ENCODE data around the gene FOXK2.

FOXK2 gene

DNA sequence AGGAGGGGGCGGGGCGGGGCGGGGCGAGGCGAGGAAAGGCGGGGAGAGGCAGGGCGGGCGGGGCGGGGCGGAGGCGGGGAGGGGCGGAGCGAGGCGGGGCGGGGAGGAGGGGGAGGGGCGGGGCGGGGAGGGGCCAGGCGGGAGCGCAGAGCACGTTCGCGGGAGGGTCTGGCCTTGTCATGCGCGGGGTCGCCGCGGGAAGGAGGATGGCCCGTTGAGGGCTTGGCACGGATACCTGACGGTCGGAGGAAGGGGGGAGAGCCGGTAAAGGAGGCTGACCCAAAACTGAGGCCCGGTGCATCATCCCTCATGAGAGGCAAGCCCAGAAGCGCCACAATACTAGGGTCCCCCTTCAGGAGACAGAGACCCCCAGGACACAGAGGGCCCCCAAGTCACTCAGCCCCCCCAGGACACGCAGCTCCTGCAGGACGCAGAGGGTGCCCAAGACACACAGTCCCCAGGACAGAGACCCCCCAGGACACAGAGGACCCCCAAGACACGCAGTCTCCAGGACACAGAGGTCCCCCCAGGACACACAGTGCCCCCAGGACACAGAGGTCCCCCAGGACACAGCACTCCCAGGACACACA, 129.3 kb downstream of the FOXK2 start:
- H3K36me3 ChIP-seq (ENCODE audit: control insufficient read depth, insufficient read depth, low read length), result no peaks in the 10 kb centered on the region
- H3K27me3 ChIP-seq (ENCODE audit: control insufficient read depth, insufficient read depth, low read length), result no peaks in the 10 kb centered on the region
- H3K4me1 ChIP-seq (ENCODE audit: control insufficient read depth, insufficient read depth, low read length), result peaks cover 29% of the 10 kb centered on the region
- H3K9me3 ChIP-seq (ENCODE audit: control insufficient read depth, low read length), result no peaks in the 10 kb centered on the region
- H3K9ac ChIP-seq (ENCODE audit: low read length), result peak overlapping the region; percentile 66
- H3K4me3 ChIP-seq (ENCODE audit: low read length), result no peak overlapping the region

DNA sequence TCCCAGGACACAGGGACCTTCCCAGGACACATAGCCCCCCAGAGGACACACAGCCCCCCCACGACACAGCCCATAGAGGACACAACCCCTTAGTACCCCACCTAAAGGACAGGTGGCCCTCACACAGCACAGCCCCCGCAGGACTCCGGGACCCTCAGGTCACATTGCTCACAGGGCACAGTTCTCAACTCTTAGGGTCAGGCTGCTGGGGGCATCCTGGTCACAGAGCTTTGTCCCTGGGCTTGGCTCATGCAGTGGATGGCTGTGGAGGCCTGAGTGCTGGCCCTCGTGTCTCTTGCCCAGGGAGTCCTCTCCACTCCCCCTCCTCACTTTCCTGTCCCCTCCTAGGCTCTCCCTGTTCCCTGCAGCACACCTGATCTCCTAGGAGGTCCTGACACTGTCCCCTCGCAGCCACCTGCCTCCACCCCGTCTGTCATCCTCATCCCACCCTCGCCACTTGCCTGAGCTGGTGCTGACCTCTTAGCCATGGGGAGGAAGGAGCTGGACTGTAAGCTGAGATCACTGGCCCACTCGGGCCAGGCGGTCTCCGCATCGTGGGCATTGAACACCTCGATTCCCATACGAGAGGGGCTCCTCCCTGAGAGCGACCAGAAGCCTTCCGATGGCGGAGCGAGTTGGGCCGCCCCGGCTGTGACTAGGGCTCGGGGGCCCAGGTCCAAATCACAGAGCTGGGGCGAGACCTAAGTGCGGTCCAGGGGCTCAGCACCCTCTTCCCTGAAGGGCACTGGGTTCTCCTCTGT, 130.1 kb downstream of the FOXK2 start:
- Histone ChIP-seq H3K36me3 (ENCODE audit: control insufficient read depth, insufficient read depth, low read length) (no peaks in the 10 kb centered on the region), H3K4me3 (ENCODE audit: low read length) (no peak overlapping the region), H3K9ac (ENCODE audit: low read length) (peak overlapping the region; percentile 66), H3K27me3 (ENCODE audit: control insufficient read depth, insufficient read depth, low read length) (no peaks in the 10 kb centered on the region), H3K4me1 (ENCODE audit: control insufficient read depth, insufficient read depth, low read length) (peaks cover 37% of the 10 kb centered on the region), H3K9me3 (ENCODE audit: control insufficient read depth, low read length) (no peaks in the 10 kb centered on the region)

DNA sequence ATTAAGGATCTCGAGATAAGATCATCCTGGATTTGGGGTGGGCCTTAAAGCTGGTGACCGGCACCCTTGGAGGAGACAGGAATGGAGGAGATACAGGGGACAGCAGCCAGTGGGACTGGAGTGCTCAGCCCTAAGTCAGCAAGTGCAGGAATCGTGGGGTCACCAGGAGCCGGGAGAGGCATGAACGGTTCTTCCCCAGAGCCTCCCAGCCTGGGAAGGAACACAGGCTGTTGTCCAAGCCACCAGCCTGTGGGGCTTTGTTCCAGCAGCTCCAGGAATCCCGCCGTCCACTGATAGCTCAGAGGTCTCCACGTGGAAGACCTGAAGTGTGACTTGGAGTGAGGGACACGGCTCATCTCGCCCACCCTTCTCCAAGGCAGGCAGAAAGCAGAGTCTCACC, 131.2 kb downstream of the FOXK2 start:
- Histone ChIP-seq H3K4me3 (ENCODE audit: low read length) (no peak overlapping the region), H3K9me3 (ENCODE audit: control insufficient read depth, low read length) (no peaks in the 10 kb centered on the region), H3K4me1 (ENCODE audit: control insufficient read depth, insufficient read depth, low read length) (peaks cover 45% of the 10 kb centered on the region), H3K36me3 (ENCODE audit: control insufficient read depth, insufficient read depth, low read length) (no peaks in the 10 kb centered on the region), H3K27me3 (ENCODE audit: control insufficient read depth, insufficient read depth, low read length) (no peaks in the 10 kb centered on the region), H3K9ac (ENCODE audit: low read length) (no peak overlapping the region)

DNA sequence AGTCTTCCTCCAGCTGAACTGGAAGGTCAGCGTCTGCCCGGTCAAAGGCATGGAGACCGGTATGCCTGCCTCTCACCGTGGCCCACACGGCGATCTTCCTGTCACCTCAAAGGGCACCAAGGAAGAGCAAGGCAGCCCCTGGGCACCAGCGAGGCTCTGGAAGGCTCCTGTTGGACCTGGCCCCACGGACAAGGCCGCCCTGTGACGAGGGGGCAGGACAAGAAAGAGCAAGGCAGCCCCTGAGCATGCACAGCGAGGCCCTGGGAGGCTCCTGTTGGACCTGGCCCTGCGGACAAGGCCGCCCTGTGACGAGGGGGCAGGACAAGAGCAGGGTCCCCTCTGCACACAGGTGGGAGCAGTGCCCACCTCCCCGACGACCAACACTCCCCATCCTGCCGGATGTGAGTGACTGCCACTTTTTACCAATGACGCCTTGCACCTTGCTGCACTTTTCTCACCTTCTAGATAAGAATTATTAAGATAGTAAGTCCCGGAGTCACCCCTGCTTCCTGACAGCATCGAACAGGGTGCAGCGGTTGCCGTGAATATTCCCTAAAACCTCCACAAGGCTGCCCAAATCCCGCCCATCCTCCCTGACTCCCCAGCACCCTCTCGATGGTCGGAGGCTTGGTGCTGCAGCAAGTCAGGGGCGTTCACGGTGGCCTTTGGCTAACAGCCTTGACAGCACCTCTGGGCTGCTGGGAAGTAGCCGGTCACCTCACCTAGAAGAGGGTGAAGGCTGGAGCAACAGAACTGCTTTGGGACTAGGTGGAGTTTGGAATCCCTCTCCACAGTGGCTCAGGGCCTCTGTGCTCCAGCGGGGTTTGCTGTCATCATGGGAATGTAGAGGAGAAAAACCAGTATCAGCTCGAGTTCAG, 134.4 kb downstream of the FOXK2 start:
- H3K36me3 ChIP-seq (ENCODE audit: control insufficient read depth, insufficient read depth, low read length), result no peaks in the 10 kb centered on the region
- H3K9ac ChIP-seq (ENCODE audit: low read length), result peak overlapping the region; percentile 69
- no peaks in the 10 kb centered on the region for H3K9me3 ChIP-seq (ENCODE audit: control insufficient read depth, low read length)
- no peaks in the 10 kb centered on the region for H3K27me3 ChIP-seq (ENCODE audit: control insufficient read depth, insufficient read depth, low read length)
- H3K4me1 ChIP-seq (ENCODE audit: control insufficient read depth, insufficient read depth, low read length), result peaks cover 46% of the 10 kb centered on the region
- no peak overlapping the region for H3K4me3 ChIP-seq (ENCODE audit: low read length)

All from mucosa of stomach (tissue), 1 donor.